ENCODE data around the gene F8A3.
"Not testable (repeated sequence)": the region's sequence is repeated elsewhere in the genome, so short reads cannot be mapped to it uniquely, and the experiment has no call there.

- TF ChIP-seq EZH2phosphoT487 (IDR thresholded peaks at IDR 0.05; ENCODE audit: insufficient read depth, low read depth); EZH2 (IDR thresholded peaks at IDR 0.05; ENCODE audit: insufficient read depth, poor library complexity, severe bottlenecking): not testable (repeated sequence)
Measured at GRCh38 chrX:155457761-155458447, 516 bp downstream of the F8A3 start.

Data from GM23248 (cell line).